Measurements from ENCODE around the gene GPR107. TPM values are rescaled to one million over a fixed set of nuclear protein-coding genes. Genes with fewer than 3 reads are reported as not detected.

The GPR107 gene
- total RNA-seq, 1 donor from 2014 or later: 25.5 TPM

DNA sequence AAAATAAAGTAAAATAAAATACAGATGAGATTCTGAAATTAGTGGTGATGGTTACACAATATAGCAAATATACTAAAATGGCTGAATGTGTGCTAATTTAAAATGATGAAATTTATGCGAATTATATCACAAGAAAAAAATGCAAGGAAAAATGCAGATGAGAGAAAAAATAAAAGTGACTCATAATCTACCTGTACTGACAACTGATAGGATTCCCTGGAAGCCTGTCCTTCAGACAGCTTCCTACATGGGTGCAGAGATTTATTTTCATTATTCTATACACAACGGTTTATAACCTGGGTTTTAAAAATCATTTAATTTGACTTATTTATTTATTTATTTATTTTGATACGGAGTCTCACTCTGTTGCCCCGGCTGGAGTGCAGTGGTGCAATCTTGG lies 112.7 kb downstream of the GPR107 start:
- Histone ChIP-seq H3K4me1 (no peaks in the 10 kb centered on the region), H3K9me3 (no peaks in the 10 kb centered on the region), H3K27ac (no peak overlapping the region), H3K27me3 (no peaks in the 10 kb centered on the region), H3K36me3 (no peaks in the 10 kb centered on the region), H3K4me3 (no peak overlapping the region)
- intact Hi-C loops (cut with DNase I): no loop called here
- TF ChIP-seq, protein P1, sequence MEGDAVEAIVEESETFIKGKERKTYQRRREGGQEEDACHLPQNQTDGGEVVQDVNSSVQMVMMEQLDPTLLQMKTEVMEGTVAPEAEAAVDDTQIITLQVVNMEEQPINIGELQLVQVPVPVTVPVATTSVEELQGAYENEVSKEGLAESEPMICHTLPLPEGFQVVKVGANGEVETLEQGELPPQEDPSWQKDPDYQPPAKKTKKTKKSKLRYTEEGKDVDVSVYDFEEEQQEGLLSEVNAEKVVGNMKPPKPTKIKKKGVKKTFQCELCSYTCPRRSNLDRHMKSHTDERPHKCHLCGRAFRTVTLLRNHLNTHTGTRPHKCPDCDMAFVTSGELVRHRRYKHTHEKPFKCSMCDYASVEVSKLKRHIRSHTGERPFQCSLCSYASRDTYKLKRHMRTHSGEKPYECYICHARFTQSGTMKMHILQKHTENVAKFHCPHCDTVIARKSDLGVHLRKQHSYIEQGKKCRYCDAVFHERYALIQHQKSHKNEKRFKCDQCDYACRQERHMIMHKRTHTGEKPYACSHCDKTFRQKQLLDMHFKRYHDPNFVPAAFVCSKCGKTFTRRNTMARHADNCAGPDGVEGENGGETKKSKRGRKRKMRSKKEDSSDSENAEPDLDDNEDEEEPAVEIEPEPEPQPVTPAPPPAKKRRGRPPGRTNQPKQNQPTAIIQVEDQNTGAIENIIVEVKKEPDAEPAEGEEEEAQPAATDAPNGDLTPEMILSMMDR (IDR thresholded peaks at IDR 0.05): no peak
- no peak for DNase-seq (ENCODE audit: extremely low spot score in 2 of 2)

DNA sequence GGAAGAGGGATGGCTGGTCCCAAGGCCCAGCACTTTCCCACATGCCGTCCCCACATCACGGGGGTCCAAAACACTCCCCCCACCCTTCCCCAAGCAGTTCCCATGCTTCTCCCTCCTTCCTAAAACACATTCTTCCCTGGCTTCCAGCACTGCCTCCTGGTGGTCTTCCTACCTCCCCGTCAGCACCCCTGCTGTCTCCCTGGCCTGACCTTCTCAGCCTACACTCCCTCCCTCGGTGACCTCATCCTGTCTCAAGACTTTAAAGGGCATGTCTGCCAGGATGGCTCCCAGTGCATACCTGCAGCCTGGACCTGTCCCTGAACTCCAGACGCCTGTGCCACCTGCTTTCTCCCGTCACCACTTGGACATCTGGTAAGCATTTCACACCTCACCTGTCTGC lies 114.2 kb downstream of the GPR107 start:
- Histone ChIP-seq H3K27me3 (no peaks in the 10 kb centered on the region), H3K4me1 (peaks cover 9% of the 10 kb centered on the region), H3K9me3 (no peaks in the 10 kb centered on the region), H3K36me3 (no peaks in the 10 kb centered on the region), H3K4me3 (no peak overlapping the region), H3K27ac (no peak overlapping the region)
- intact Hi-C loops (cut with DNase I): no loop called here
- TF ChIP-seq POLR2AphosphoS5 (IDR thresholded peaks at IDR 0.05; ENCODE audit: insufficient read depth in 1 of 2, low read depth in 1 of 2) (no peak), POLR2A (IDR thresholded peaks at IDR 0.05) (no peak)
- TF ChIP-seq, protein P1 (IDR thresholded peaks at IDR 0.05): no peak
- no peak for DNase-seq (ENCODE audit: extremely low spot score in 2 of 2)

DNA sequence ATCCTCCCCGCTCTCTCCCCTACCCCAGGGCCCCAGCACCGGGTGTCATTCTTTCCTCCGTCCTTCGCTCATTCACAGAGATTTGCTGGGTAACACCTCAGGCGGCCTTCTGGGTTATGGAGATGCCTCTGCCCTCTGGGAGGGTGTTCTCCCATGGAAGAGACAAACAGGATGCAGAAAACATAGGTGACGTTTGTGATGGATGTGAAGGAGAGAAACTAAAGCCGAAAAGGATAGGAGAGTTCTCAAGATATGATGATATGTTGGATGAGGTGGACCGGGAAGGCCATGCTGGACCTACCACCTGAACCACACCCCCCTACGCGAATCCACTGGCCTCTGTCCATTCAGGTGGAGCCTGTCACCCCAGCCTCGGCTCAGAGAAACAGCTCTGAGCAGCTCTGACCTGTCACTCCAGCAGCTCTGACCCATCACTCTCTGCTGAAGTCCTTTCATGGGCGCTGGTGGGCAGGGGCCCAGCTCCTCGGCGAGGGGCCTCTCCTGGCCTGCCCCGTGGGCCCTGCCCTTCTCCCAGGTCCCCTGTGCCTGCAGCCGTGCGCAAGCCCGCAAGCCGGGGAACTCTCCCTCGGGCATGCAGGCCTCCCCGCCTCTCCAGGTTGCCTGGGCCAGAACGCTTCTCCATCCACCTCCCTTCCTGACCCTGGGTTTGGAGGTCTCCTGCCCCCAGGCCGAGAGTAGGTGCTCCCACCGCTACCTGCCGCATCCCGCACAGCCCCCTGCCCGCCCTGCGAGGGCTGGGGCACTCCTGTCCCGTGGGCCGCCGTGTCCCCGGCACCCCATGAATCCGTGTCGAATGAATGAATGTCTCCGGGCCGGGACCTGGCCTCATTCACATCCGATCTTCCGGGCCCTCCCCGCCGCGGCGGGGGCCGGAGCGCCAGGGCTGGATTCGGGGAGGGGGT lies 117.8 kb downstream of the GPR107 start:
- Histone ChIP-seq H3K27me3 (no peaks in the 10 kb centered on the region), H3K36me3 (no peaks in the 10 kb centered on the region), H3K9me3 (no peaks in the 10 kb centered on the region), H3K4me1 (peaks cover 33% of the 10 kb centered on the region), H3K4me3 (peak overlapping the region; percentile 69 to 97), H3K27ac (peak overlapping the region; percentile 75)
- no peak for TF ChIP-seq POLR2AphosphoS5 (IDR thresholded peaks at IDR 0.05; ENCODE audit: insufficient read depth in 1 of 2, low read depth in 1 of 2)
- TF ChIP-seq, protein P1 (IDR thresholded peaks at IDR 0.05): no peak
- no peak for TF ChIP-seq POLR2A (IDR thresholded peaks at IDR 0.05)
- no peak for DNase-seq (ENCODE audit: extremely low spot score in 2 of 2)
- intact Hi-C loops (cut with DNase I): loop anchor here (5.0 to 10.0 kb wide), 2 partner anchors 66 to 173 kb away; no protein-coding TSS in a partner anchor

DNA sequence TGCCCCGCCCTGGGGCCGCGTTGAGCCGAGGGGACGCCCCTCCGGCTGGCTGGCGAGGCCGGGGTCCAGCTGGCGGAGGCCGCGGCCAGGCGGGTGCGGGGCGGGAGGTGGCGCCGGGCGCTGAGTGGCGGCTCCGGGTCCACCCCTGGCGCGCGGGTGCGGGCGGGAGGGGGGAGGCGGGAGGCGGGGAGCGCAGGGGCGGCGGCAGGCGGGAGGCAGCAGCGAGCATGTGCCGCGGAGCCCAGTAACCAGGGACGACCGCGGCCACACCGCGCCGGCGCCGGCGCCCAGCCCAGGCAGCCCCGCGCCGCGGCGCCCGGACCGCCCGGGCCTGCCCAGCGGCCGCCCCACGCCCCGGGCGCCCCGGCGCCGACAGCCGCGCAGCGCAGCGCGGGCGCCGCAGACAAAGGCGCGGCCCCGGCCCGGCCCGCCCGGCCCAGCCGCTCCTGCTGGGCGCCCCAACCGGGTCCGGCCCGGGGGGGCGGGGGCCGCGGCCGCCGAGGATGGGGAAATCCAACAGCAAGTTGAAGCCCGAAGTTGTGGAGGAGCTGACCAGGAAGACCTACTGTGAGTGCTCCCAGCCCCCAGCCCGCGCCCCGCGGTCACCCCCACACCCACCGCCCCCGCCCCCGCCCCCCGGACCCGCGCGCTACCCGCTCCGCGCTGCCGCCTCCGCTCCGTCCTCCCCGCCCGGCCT lies 118.6 kb downstream of the GPR107 start, which contains the start of gene NCS1:
Gene NCS1 (plus strand): TSS at position 244 of the 697 bp plus-strand sequence. CDS start 260 bp downstream, at position 504.
- Histone ChIP-seq H3K9me3 (no peaks in the 10 kb centered on the region), H3K4me3 (peak within 1 kb of the TSS; percentile 69 to 97), H3K27me3 (no peaks in the 10 kb centered on the region), H3K4me1 (peaks cover 33% of the 10 kb centered on the region), H3K36me3 (no peaks in the 10 kb centered on the region), H3K27ac (peak within 1 kb of the TSS; percentile 88)
- DNase-seq (ENCODE audit: extremely low spot score in 2 of 2): no peak
- intact Hi-C loops (cut with DNase I): loop anchor here (5.0 to 10.0 kb wide), 2 partner anchors 65 to 172 kb away; no protein-coding TSS in a partner anchor
- TF ChIP-seq POLR2AphosphoS5 (IDR thresholded peaks at IDR 0.05; ENCODE audit: insufficient read depth in 1 of 2, low read depth in 1 of 2): no peak
- TF ChIP-seq, protein P1 (IDR thresholded peaks at IDR 0.05): no peak
- no peak for TF ChIP-seq POLR2A (IDR thresholded peaks at IDR 0.05)
